ENCODE measurements around the gene ADGRE2. TPM values are rescaled to one million over a fixed set of nuclear protein-coding genes. Genes with fewer than 3 reads are reported as not detected.
"Not testable (repeated sequence)": the region's sequence is repeated elsewhere in the genome, so short reads cannot be mapped to it uniquely, and the experiment has no call there.

ADGRE2 gene
- total RNA-seq, 1 experiment from 2014 or later, result not detected

DNA sequence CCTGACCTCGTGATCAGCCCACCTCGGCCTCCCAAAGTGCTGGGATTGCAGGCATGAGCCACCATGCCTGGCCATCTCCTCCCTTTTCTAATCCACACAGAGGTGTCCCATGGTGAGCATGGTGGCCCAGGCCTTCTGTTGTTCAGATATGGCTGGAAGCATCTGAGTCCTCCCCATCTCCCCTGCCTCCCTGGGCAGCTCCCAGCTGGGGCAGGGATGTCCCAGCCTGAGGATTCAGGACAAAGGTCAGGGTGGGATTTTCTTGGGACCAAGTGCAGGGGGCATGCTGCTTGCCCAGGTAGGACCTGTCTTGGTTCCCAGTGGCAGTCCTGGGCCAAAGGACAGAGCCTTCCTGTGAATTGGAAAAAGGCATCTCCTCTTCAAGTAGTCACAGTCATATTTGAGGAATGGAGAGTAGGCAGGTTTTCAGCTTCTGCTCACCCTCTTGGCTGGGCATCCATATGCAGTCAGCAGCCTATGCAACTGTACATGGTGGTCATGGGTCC lies 10.8 kb downstream of the ADGRE2 start:
- no peaks in the 10 kb centered on the region for H3K9me3 ChIP-seq
- DNase-seq, result no peak
- H3K4me3 ChIP-seq, result no peak overlapping the region
- peaks cover 3% of the 10 kb centered on the region; the same call in 1 of the 2 replicates for H3K27me3 ChIP-seq
- H3K36me3 ChIP-seq, result no peaks in the 10 kb centered on the region

DNA sequence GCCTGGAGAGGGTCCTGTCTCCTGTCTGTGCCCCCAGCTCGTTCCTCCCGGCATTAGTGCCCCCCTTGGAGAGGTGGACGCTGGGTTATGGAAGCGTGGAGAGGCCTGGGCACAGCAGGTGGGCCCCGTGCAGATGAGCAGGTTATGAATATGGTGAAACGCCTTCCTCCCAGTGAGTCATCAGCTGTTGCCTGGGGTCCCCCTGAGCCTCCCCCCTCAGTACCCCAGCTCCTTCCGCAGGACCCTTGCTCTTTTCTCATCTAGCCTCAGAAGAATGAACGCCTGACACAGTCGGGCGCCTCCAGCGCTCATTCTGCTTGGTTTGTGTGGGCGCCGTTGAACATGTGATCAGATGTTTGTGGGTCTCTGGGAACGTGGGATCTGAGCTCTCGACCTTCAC lies 12.5 kb downstream of the ADGRE2 start:
- H3K36me3 ChIP-seq, DNase-seq, H3K4me3 ChIP-seq, H3K9me3 ChIP-seq, H3K27me3 ChIP-seq: not testable (repeated sequence)

DNA sequence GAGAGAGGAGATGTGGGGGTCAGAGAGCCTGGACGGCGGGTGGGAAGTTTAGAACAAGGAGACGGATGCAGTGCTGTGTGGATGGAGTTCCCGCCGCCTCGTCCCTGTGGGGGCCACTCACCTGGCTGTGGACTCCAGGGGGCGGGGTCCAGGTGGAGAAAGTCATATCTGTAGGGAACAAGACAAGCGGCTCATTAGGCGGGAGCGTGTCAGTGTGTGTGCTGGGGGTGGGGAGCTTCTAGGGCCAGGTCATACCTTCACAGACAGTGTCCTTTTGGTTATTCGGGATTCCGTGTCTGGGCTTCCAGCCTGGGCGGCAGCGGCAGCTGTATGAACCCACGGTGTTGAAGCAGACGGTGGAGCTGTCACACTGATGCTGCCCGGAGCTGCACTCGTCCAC lies 13.0 kb downstream of the ADGRE2 start:
- not testable (repeated sequence) for H3K9me3 ChIP-seq, DNase-seq, H3K36me3 ChIP-seq, H3K4me3 ChIP-seq
- peaks cover 10% of the 10 kb centered on the region; the same call in 1 of the 2 replicates for H3K27me3 ChIP-seq

DNA sequence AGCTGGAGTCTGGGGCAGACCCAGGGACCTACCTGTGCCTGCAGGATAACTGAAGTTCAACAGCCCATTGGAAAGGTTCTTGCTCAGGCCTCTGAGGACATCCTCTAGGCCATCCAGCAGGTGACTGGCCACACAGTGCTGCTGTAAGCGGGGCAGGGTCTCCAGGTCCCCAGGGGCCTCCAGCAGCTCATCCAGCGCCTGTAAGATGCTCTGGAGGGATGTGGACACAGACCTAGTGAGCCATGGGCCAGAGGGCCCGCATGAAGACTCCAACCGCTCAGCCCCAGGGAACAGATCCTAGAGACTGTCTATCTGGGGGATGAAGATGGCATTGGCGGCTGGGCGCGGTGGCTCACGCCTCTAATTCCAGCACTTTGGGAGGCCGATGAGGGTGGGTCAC lies 14.0 kb downstream of the ADGRE2 start:
- Histone ChIP-seq H3K9me3 (no peaks in the 10 kb centered on the region), H3K4me3 (no peak overlapping the region), H3K36me3 (no peaks in the 10 kb centered on the region), H3K27me3 (peaks cover 10% of the 10 kb centered on the region; the same call in 1 of the 2 replicates)
- no peak for DNase-seq

DNA sequence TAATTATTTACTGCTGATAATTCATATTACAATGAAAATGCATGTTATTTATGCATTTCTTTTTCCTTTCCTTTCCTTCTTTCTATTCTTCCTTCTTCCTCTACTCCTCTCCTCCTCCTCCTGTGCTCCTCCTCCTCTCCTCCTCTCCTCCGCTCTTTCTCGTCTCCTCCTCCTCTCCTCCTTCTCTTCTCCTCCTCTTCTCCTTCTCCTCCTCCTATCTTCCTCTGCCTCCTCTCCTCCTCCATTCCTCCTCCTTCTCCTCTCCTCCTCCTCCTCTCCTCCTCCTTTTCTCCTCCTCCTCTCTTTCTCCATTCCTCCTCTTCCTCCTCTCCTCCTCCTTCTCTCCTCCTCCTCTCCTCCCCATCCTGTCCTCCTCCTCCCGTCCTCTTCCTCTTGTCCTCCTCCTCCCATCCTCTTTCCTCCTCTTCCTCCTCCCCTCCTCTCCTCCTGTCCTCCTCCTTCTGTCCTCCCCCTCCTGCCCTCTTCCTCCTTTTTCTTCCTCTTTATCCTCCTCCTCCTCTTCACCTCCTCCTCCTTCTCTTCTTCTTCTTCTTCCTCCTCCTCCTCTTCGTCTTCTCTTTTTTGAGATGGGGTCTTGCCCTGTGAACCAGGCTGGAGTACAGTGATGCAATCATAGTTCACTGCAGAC lies 14.7 kb downstream of the ADGRE2 start:
- Histone ChIP-seq H3K36me3 (no peaks in the 10 kb centered on the region), H3K27me3 (peaks cover 14% of the 10 kb centered on the region), H3K9me3 (no peaks in the 10 kb centered on the region), H3K4me3 (no peak overlapping the region)
- DNase-seq, result no peak

DNA sequence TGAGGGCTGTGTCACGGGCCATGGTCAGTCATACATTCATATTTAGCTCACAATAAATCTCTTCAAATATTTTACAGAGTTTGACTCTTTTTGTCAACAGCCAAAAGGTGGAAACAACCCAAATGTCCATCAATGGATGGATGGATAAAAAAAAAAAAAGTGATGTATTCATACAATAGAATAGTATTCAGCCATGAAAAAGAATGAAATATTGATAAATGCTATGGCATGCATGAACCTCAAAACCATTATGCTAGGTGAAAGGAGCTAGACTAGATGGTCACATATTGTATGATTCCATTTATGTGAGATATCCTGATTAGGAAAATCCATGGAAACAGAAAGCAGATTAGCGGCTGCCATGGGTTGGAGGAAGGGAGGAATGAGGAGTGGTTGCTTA lies 16.2 kb downstream of the ADGRE2 start:
- Histone ChIP-seq H3K4me3 (no peak overlapping the region), H3K36me3 (no peaks in the 10 kb centered on the region), H3K9me3 (no peaks in the 10 kb centered on the region), H3K27me3 (peaks cover 24% of the 10 kb centered on the region)
- no peak for DNase-seq

DNA sequence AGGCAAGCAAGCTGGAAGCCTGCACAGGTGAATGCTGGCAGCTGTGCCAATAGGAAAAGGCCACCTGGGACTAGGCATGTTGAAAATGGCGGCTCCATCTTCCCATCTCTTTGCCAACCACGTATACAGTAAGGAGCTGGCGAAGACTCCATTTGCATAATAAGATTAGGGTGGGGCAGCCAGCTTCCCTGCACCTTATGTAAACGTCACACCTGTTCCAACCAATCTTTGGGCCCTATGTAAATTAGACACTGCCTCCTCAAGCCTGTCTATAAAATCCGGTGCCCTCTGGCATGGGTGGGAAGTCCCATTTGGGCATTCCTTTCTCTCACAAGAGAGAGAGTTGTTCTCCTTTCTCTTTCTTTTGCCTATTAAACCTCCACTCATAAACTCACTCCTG lies 16.8 kb downstream of the ADGRE2 start:
- Histone ChIP-seq H3K27me3 (peaks cover 24% of the 10 kb centered on the region), H3K9me3 (no peaks in the 10 kb centered on the region), H3K4me3 (no peak overlapping the region), H3K36me3 (no peaks in the 10 kb centered on the region)
- no peak for DNase-seq

DNA sequence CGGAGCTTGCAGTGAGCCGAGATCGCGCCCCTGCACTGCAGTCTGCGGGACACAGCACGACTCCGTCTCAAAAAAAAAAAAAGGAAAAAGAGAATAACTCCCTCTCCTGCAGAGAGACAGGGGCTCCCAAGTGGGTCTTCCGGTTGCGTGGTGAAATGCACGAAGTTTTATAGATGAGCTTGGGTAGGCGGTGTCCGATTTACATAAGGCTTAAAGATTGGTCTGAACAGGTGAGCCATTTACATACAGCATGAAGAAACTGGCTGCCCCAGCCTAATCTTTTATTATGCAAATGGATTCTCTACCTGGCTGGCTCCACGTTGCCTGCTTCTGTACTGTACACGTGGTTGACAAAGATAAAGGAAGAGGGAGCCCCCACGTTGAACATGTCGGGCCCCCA lies 19.5 kb downstream of the ADGRE2 start:
- DNase-seq, result no peak
- Histone ChIP-seq H3K9me3 (no peaks in the 10 kb centered on the region), H3K36me3 (no peaks in the 10 kb centered on the region), H3K4me3 (no peak overlapping the region), H3K27me3 (peaks cover 23% of the 10 kb centered on the region)

DNA sequence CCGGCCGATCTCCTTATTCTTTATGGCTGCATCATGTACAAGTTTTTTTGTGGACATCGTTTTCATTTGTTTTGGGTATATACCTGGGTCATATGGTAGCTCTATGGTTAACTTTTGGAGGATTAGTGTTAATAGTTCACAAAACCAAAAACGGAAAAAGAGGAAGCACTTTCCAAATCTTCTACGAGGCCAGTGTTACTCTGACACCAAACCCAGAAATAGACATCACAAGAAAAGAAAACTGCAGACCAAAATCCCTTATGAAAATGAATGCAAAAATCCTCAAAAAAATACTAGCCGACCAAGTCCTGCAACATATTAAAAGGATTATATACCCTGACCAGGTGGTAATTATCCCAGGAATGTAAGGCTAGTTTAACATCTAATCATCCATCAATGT lies 29.8 kb downstream of the ADGRE2 start:
- no peak overlapping the region for H3K4me3 ChIP-seq
- DNase-seq, result no peak
- H3K27me3 ChIP-seq, result no peaks in the 10 kb centered on the region; the same call in 1 of the 2 replicates
- H3K9me3 ChIP-seq, result no peaks in the 10 kb centered on the region
- H3K36me3 ChIP-seq, result no peaks in the 10 kb centered on the region; the same call in 1 of the 2 replicates

DNA sequence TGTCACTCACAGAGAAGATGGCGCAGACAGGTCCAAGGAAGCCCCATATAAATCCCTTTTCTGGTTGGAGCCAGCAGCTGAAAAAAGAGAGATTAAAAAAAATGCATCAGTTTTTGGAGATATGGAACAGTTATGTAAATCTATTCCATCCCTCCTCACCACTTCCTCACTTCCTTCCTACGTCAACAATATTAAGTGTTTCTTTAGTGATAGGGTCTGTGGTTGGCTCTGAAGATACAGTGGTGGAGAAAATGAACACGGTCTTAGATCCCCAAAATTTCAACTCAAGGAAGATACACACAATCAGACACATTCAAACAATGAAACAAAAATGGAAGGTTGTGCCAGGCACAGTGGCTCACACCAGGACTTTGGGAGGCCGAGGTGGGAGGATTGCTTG lies 31.5 kb downstream of the ADGRE2 start:
- no peak for DNase-seq
- no peaks in the 10 kb centered on the region; the same call in 1 of the 2 replicates for H3K36me3 ChIP-seq
- H3K27me3 ChIP-seq, result no peaks in the 10 kb centered on the region; the same call in 1 of the 2 replicates
- H3K9me3 ChIP-seq, result no peaks in the 10 kb centered on the region
- no peak overlapping the region for H3K4me3 ChIP-seq

DNA sequence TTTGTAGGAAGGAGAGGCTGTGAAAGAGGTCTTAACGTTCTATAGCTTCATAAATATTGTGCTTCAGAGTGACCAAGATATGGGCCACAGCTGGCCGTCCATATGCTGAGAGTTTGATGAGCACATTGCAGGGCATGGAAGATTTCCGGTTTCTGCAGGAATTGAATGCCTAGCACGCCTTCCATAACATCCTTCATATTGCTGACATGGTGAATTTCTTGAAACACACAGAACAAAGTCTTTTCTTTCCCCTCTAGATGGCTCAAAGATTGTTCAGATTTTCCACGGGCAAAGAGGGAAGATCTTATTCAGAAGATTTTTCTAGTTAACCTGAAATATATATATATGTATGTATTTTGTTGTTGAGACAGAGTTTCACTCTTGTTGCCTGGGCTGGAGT lies 42.4 kb downstream of the ADGRE2 start:
- H3K27me3 ChIP-seq, result no peaks in the 10 kb centered on the region
- no peak overlapping the region for H3K4me3 ChIP-seq
- peaks cover 11% of the 10 kb centered on the region for H3K9me3 ChIP-seq
- no peak for DNase-seq
- H3K36me3 ChIP-seq, result no peaks in the 10 kb centered on the region

DNA sequence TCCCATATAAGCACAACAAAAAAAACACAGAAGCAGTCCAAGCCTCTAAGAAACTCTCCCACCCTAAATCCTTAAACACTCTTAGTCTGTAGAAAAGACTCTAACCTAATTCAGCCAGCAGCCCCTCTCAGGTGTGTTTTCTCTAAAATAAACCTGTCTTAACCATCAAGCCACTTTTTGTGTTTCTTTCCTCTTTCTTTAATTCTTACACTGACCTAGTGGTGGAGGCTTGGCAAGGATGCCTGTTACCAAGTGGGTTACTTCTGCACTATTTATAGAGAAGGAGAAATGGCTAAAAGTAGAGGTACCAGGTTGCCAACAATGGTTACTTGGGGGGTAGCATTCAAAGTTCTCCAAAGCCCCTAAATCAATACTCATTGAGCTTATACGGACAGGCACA lies 44.8 kb downstream of the ADGRE2 start:
- no peak for DNase-seq

DNA sequence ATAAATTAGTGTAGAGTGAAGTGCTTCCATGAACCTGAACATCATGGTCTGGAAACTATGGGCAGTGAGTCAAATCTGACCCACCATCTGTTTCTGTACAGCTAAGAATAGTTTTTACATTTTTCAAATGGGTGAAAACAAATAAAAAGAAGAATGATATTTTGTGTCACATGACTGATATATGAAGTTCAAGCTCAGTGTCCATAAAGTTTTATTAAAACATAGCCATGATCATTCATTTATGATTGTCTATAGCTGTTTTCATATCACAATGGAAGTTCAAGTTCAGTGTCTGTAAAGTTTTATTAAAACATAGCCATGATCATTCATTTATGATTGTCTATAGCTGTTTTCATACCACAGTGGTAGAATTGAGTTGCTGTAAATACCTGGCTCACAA lies 45.9 kb downstream of the ADGRE2 start:
- H3K27me3 ChIP-seq, result no peaks in the 10 kb centered on the region
- no peaks in the 10 kb centered on the region for H3K36me3 ChIP-seq
- peaks cover 20% of the 10 kb centered on the region for H3K9me3 ChIP-seq
- no peak for DNase-seq
- no peak overlapping the region for H3K4me3 ChIP-seq

More for the DNA sequence above, 44.8 kb downstream of the ADGRE2 start:
- H3K27me3 ChIP-seq, result no peaks in the 10 kb centered on the region
- no peak overlapping the region for H3K4me3 ChIP-seq
- no peaks in the 10 kb centered on the region for H3K36me3 ChIP-seq
- H3K9me3 ChIP-seq, result peaks cover 20% of the 10 kb centered on the region

DNA sequence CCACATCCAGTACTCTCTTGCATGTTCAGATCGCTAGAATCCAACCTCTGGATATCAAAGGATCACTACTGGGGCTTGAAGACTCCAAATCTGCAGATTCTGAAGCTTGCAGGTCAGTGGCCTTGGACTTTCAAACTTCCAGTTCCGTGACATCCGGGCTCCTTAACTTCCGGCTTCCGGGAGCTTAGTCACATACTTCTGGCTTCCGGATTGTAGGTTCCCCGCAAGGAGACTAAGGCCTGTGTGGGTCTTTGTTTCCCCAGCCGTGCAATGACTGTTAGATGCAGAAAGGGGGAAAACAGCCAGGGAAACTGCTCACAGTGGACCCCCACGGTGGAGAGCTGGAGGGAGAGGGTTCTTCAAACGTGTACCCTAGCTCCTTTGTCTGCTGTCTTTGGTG lies 47.2 kb downstream of the ADGRE2 start:
- Histone ChIP-seq H3K4me3 (no peak overlapping the region), H3K27me3 (no peaks in the 10 kb centered on the region), H3K9me3 (peaks cover 20% of the 10 kb centered on the region), H3K36me3 (no peaks in the 10 kb centered on the region)
- DNase-seq, result peak; percentile 46

DNA sequence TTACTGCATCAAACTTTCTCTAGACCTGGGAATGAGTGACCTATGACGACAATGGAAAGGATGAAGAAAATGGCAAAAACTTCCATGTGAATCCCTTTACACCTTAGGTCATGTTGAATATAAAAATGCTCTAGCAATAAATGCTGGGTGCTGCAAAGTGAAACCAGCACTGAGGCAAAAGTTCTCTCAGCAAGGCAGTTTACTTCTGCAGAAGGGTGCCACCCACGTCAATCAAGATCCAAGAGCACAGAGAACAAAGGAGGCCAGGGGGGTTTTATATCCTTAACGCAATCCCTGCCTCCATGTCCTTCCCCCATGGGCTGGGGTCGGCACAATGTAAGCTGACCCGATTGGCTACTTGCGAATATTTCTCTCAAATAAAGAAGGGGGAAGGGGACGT lies 49.8 kb downstream of the ADGRE2 start:
- Histone ChIP-seq H3K4me3 (no peak overlapping the region), H3K36me3 (no peaks in the 10 kb centered on the region), H3K9me3 (peaks cover 17% of the 10 kb centered on the region), H3K27me3 (no peaks in the 10 kb centered on the region)
- no peak for DNase-seq

DNA sequence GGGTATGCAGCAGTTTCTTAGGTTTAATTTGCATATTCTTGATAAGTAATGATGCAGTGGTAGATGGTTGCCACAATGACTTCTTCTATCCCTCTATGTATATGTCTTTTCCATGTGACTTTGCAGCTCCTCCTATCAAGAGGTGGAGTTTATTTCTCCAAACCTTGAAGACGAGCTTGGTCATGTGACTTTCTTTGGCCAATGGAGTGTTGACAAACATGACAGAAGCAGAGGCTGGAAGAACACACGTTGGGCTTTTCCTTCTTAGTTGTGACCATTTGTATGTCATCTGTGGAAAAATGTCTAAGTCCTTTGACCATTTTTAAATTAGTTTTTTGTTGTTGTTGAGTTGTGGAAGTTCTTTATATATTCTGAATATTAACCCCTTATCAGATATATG lies 56.2 kb downstream of the ADGRE2 start:
- no peak for DNase-seq
- H3K36me3 ChIP-seq, result peaks cover 43% of the 10 kb centered on the region
- H3K9me3 ChIP-seq, result peaks cover 40% of the 10 kb centered on the region
- H3K27me3 ChIP-seq, result no peaks in the 10 kb centered on the region
- no peak overlapping the region for H3K4me3 ChIP-seq

DNA sequence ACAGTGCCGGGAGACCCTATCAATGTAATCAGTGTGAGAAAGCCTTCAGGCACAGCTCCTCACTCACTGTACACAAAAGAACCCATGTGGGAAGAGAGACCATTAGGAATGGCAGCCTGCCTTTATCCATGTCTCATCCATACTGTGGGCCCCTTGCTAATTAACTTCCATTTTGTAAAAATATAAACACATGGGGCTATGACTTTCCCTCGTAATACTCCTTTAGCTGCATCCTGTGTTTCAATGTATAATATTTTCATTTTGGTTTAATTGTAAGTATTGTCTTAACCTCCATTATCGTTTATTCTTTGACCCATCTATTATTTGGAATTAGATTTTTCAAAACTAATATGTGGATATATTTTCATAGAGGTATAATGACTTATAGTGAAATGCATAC lies 59.2 kb downstream of the ADGRE2 start:
- Histone ChIP-seq H3K9me3 (peaks cover 51% of the 10 kb centered on the region), H3K36me3 (peaks cover 67% of the 10 kb centered on the region), H3K27me3 (no peaks in the 10 kb centered on the region), H3K4me3 (no peak overlapping the region)
- DNase-seq, result no peak

DNA sequence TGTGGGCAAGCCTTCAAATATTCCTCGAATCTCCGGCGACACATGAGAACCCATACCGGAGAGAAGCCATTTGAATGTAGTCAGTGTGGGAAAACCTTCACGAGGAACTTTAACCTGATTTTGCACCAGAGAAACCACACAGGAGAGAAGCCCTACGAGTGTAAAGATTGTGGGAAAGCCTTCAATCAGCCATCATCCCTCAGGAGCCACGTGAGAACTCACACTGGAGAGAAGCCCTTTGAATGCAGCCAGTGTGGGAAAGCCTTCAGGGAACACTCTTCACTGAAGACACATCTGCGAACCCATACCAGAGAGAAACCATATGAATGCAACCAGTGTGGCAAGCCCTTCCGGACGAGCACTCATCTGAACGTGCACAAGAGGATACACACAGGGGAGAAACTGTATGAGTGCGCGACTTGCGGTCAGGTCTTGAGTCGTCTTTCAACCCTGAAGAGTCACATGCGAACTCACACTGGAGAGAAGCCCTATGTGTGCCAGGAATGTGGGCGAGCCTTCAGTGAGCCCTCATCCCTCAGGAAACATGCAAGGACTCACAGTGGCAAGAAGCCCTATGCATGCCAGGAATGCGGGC lies 59.7 kb downstream of the ADGRE2 start:
- DNase-seq, result no peak
- peaks cover 50% of the 10 kb centered on the region for H3K9me3 ChIP-seq
- H3K27me3 ChIP-seq, result no peaks in the 10 kb centered on the region
- H3K4me3 ChIP-seq, result no peak overlapping the region
- H3K36me3 ChIP-seq, result peaks cover 67% of the 10 kb centered on the region
